Stimulated activated CD8-positive, alpha-beta memory T cell treated with anti-CD3 and anti-CD28 coated beads, Interleukin-15, amount 100 ng/mL, for 24 hours (primary cell): Measurements from ENCODE around the gene UTS2R.

Experiments used
- DNase-seq: peaks from one replicate; pipeline ENCODE4 v3.0.0-alpha.2; 2020; ENCODE audit warnings: low read depth

Gene UTS2R

DNA sequence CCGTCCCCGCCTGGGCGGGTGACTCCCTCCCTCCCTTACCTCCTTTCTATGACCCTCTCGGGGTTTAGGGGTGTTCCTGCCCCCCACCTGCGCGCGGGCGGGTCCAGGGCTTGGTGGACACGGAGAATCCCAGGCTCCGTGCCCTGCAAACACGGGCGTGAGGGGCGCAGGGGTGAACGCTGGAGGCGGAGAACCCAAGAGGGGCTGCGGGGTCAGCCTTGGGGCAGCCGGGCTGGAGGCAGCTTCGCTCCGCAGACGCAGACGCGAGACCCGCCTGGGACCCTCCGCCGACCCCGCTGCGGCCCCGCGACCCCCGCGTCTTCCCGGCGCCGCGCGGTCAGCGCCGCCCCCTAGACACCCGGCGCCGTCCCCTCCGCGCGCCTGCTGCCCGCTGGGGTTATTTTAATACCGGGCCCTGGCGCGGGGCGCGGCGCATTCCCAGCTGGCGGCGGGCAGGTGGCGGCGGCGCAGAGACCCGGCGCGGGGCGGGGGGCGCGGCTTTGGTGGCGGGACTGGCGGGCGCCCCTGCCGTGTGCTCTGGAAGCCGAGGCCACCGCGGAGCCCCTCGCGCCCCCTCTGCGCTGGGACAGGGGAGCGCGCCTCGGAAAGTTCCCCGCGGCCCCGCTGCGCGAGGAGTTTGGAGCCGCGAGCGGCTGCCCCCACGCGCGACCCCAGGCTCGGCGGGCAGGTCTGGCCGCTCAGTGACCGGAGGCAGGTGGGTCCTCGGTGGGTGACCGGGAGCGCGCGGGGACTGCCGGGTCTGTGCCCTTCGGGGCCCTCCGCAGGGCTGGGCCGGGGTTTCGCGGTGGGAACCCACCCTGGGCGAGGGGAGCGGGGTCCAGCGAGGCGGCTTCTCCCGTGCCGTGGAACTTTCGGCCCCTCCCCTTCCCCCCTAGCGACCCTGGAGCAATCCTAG, at the start of gene UTS2R:
Gene UTS2R, plus strand, starts transcription at position 433 of the 916 bp plus-strand sequence. CDS start 2,560 bp downstream, outside the sequence.
- DNase-seq: no peak

DNA sequence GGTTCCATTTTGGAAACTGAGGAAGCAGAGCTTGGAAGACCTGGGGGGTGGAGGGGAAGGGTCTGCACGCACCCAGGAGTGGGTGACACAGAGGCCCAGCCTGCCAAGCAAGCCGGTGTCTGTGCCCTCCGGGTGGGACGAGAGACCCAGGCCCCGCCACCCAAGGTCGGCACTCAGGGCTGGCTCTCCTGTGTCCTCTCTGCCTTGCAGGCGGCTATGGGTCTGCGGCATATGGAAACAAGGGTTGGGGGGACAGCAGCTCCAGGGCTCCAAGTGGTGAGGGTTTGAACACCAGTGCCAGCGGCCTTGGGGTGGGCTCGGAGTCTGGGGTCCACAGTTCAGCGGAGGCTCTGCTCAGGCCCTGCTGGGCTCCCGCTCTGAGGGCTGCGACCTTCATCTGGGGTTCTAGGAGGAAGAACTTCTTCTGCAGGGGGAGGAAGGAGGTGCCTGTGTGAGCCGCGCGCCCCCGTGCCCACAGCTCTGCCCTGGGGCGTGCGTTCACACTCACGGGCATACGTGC, 49.6 kb upstream of the UTS2R start:
- DNase-seq: no peak

- no peak for DNase-seq
These were observed 48.8 kb upstream of the UTS2R start for GRCh38 chr17:82322526-82323453.

GRCh38 chr17:82323514-82324234, 47.9 kb upstream of the UTS2R start:
- DNase-seq: no peak

DNA sequence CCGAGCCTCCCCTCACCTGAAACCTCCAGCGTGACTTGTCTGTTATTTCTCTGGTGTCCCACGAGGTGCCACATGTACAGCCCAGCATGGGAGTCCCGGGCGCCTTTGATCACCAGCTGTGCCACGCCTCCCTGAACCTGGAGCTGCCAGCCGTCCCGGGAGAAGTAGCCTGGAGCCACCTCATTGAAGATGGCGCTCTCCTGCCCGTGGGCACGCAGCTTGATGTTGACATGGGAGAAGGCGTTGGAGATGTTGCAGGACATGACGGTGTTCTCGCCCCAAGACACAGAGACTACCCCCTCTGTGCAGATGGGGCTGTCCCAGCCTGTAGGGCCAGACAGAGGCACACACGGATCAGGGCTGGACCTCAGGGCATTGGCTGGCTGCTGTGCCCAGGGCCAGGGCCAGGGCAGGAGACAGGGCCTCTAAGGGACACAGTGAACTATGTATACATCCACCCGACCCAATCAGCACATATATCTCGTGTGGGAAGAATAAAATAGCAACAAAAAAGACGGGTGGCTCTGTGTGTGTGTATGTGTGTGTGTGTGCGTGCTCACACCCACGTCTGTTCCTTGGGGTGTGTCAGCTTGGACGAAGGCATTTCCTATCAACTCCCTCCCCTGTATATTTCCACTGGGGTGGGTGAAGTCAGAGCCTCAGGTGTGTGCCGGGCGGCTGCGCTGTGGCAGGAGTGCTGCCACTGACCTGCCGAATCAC, 46.8 kb upstream of the UTS2R start:
- DNase-seq: no peak

DNA sequence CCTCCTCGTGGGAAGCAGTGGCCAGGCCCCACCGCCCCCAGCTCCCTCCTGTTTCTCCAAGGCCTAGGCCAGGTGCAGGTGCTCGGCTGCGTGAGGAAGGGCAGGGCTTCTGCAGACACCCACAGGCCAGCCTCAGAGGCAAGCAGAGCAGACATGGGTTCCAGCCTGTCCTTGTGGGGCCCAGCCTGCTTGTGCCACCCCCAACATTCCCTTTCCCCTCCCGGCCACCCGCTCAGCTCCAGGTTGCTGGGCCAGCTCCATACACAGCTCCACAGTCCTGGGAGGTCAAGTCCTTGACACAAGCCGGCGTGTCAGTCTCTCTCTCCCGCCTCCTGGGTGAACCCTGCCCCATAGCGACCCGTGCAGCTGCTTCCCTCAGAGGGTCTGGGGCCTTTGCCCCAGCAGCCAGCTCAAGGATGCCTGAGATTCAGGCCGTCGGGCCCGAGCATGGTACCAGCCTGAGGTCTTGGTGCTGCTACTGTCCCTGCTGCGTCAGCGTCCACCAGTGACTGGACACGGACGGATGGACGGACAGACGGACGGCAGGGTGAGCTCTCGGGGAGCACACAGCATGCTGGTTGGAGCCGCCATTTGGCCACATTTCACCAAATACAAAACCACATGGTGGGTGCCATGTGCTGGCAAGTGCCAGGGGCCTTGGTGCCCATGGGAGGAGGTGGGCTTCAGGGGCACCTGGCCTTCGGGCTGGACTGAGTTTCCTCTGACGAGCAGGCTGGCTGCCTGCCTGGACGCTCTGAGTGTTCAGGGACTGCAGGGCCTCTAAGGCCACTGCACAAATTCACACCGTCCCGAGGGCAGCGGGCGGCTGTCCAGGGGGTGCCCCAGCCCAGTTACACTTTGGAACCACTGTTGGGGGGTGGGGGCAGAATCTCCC, 46.0 kb upstream of the UTS2R start:
- DNase-seq: no peak

GRCh38 chr17:82327289-82327688, 44.3 kb upstream of the UTS2R start:
- DNase-seq: no peak

DNA sequence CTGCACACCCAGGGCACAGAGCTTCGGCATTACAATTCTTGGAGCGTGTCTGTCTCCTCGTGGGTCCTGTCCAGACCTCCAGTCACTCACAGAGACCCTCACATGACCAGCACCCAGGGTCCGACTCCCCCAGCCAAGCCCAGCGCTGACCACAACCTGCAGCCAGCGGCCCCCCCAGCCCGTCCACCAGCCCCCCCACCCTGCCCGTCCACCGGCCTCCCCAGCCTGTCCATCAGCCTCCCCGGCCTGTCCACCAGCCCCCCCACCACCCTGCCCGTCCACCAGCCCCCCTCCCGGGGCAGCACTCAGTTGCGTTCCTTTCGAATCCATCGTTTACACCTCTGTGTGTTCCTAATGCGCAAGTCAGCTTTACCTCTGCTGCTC, 43.8 kb upstream of the UTS2R start:
- no peak for DNase-seq

DNA sequence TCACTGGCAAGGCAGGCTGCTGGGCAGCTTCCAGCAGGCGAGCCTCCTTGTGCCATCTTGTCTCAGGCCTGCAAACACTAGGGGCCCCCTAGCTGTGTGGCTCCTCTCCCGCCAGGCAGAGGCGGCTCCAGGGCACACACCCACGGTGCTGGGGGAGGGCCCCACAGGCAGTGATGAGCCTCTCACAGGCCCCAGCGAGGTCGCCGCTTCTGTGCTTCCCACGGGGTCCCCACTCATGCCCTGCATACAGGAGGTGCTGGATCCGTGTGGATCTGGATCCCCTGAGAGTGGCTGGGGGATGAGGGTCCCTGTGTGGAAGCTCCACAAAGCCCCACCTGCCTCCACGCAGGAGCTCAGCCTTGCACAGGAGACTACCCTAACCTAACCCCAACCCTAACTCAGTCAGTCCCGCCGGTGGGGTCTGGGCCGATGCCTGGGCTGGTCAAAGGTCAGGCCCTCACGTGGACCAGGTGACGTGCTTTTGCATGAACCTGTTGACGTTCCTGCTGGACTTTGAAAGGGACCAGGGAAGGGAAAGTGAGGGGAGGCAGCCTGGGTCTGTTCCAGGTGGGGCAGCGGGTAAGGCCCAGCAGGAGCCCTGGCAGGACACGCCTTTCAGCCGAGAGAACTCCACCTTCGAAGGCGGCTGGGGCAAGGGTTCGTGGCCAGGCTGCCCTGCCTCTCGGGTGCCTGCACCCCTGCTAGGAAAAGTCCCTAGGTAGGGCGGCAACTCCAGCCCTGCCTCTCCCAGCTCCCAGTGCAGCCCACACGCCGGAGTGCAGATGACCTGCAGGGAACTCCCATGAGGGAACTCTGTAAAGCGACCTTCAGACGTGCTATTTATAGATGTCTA, 43.2 kb upstream of the UTS2R start:
- DNase-seq: no peak

GRCh38 chr17:82328994-82329507, 42.5 kb upstream of the UTS2R start:
- no peak for DNase-seq

DNA sequence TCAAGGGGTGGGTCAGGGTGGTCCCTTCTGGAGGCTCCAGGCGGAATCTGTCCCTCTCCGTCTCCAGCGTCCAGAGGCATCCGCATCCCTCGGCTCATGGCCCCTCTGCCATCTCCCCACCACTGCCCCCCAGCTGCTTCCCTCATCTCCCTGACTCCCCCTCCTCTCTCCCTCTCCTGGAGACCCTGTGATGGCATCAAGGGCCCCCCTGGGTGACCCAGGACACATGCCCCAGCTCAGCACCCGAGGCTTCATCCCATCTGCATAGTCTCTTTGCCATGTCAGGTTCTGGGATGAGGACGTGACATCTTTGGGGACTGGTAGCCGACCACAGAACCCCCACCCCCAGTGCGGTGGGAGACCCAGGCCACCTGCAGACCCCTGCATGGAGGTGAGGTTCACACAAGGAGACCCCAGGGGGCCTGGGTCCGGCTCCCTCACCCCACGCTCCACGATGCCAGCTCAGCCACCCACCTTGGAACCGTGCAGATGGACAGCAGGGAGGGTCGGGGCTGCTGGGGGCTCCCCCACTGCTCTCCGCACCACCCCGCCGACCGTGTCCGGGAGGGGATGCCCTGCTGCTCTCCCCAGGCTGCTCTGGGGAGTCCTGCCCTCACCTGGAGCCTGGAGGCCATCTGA, 41.8 kb upstream of the UTS2R start:
- no peak for DNase-seq

DNA sequence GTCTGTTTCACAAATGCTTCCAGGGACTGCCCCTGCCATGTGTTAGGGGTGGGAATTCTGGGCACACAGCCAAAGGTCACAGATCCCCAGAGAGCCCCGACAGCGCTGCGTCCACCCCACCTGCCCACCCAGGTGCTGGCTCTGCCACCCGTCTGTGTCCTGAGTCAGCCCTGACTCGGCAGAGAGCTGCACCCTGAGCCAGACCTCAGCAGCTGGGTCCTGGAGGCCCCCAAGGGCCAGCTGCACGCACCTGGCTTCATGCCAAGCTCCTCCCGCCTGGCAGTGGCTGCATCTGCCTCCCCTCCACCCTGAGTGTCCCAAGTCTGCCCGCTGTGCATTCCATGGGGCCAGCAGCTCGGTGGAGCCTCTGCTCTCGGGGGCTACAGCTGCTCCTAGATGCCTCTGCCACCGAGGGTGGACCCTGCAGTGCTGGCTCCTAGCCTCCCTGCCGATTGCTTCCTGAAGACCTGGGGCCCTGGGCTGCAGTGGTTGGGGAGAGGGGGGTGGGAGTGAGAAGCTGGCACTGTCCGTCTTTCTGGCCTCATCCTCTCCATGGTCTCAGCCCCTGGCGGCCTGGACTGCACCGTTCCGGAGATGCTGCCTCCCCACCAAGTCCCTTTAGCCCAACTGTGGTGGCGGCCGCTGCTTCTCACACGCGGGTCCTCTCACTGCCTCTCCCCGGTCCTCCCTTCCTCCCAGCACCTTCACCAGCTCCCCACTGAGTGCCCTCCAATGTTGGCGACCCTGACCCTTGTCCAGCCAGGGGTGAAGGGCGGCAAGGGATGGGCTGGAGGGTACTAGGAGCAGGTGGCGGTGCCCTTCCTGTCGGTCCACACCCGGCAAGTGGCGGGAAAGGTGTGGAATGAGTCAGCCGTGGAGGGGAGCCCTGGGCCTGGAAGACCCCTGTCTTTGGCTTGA, 41.0 kb upstream of the UTS2R start:
- DNase-seq: no peak

DNA sequence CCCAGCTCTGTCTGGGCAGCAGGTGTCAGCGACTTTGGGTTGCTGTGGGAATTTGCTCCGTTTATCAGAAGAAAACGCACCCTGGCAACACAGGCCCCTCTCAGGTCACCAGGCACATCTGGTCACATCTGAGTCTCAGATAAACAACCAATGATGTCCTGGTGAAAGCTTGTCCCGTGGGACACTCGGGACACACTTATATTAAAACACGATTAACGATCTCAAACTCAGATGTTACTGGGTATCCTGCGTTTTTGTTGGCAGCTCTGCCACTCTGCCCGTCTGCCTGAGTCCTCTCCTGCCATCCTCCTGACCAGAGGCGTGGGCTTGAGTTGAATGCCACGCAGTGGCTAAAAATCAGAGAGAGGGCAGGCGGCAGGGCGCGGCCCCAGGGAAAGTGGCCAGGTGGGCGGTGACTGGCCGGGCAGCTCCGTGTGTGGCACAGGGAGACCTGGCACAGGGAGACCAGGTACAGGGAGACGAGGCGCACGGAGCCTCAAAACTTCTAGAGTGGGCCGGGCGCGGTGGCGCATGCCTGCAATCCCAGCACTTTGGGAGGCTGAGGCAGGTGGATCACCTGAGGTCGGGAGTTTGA, 40.1 kb upstream of the UTS2R start:
- no peak for DNase-seq

DNA sequence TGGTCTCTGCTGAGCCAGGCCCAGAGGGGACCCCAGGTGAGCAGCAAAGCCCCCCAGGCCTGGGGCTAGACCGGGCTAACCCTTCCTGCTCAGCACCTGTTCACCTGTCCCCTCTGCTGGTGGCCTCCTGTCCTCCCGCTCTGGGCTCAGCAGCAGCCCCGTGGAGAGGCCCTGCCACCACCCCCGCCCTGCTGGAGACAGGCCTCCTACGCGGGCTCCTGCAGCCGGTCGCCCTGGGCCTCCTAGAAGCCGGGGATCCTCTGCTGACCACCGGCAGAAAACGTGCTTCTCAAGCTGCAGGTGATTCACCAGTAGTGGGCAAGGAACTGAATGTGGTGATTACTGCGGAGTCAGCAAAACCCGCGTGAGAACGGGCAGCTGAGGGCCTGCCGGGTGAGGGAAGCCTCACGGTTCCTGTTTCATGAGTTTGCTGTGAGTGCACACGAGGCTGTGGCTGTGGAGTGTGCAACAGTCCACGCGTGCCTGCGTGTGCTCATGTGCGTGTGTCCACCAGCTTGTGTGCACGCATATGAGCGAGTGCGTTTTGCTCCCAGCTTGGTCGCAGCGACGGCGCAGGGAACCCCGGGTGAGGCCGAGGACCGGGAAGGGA, 38.8 kb upstream of the UTS2R start:
- DNase-seq: no peak

GRCh38 chr17:82333279-82334171, 38.0 kb upstream of the UTS2R start, which contains the start of gene SECTM1:
TSS of gene SECTM1 (minus strand) at chr17:82333766. CDS start at chr17:82327240, 6,526 bp downstream.
- DNase-seq: no peak
